ENCODE measurements around the gene SDHB.
"Not testable (repeated sequence)": the region's sequence is repeated elsewhere in the genome, so short reads cannot be mapped to it uniquely, and the experiment has no call there.

The SDHB gene

DNA sequence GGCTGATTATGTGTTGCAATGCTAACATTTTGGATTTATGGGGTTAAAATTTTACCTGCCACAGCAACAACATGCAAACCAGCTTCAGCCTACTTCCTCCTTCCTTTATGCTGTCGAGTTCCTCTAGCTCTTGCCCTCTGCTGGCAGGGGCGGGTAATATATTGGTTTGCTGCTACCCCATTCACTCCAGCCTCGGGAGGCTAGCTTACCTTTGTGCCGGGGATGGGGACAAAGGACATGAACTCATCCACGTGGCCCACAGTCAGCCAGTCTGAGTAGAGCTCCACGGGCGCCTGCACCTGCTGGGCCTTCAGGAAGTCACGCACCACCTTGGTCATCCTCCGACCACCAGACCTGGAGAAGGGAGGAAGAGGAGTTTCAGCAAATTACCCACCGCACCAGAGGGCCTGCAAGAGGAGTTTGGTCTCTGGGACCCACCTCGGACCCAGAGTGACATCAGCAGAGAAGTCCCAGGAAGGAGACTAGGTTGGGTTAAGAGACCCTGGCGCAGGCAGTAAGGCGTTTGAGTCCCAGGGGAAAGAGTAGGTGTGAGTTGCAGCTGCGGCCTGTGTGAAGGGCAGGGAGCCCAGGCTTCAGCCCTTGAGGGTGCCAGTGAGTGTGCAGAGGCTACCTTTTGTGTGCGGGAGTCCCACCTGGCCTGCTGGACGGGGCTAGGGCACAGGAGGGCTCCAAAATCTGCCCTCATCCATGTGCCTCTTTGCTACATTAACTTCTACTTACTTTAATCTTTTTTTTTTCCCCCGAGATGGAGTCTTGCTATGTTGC lies 21.8 kb upstream of the SDHB start:
- DNase-seq (ENCODE audit: low spot score) = no peak

- no peak for DNase-seq (ENCODE audit: low spot score)
Measured at GRCh38 chr1:17071794-17072193, 18.0 kb upstream of the SDHB start.

DNA sequence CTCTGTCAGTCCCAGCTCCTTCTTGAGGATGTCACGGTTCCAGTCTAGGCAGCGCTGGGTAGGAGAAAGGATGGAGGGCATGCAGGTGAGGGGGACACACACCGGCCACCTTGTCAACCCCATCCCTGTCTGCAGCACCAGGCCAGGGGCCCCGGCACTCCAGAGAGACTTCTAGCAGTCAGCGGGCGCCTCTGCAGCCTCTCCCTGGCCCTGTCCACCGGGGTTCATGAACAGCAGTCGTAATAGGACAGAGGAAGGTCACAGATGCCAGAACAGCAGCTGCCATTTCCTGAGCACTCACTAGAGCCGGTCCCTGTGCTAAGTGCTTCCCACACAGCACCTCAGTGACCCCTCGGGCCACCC lies 16.3 kb upstream of the SDHB start:
- no peak for DNase-seq (ENCODE audit: low spot score)

- no peak for DNase-seq (ENCODE audit: low spot score)
Measured at GRCh38 chr1:17069452-17070162, 15.8 kb upstream of the SDHB start.

DNA sequence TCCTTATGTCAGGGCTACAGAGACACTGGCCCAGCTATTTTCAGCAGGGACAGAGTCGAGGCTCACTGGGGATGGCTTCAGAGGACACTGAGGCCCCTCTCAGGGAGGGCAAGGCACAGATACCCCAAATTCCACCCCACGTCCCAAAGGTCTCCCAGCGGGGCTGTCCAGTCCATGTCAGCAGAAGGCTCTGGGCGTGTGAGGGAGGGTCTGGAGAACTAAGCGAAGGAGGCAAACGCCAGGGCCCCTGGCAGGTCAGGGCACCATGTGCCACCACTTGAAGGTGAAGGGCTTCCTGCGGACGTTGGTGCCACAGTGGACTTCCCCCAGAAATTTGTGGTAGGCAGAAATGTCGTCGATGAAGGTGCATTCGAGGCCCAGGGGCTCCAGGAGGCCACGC lies 15.0 kb upstream of the SDHB start:
- no peak for DNase-seq (ENCODE audit: low spot score)

- DNase-seq (ENCODE audit: low spot score) = no peak
Measured at GRCh38 chr1:17067465-17068240, 13.8 kb upstream of the SDHB start.

DNA sequence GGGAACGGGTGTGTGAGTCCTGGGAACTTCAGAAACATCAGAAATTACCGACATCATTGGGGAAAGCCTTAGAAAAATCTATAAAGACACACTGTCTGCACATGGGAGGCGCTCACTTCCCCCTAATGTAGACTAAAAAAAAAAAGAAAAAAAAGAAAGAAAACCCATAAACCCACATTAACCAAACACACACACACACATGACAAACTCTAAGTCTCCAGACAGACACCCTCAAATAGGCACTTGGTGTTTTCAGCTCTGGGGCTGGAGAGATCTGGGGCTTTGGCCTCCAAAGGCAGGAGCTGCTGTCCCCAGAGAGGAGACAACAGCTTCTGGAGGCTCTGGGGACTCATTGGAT lies 13.2 kb upstream of the SDHB start:
- DNase-seq (ENCODE audit: low spot score) = no peak

GRCh38 chr1:17066361-17067068 lies 12.7 kb upstream of the SDHB start:
- DNase-seq (ENCODE audit: low spot score) = no peak

DNA sequence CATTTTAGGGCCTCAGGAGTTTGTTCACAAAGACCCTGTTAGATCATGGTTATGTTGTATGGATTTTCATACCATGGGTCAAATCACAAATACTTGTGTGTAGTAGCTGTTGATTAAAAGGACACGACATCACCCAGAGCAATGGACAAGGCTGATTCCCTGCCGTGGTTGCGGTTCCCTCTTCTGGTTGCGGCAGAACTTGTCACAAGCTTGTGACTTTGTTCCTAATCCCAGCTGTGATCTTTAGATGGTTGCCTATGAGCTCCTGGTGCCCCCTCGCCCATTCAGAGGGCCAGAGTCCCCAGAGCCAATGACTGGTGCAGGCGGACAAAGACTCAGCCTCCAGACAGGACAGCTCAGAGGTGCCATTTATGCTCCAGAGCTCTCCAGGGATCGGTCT lies 11.8 kb upstream of the SDHB start:
- no peak for DNase-seq (ENCODE audit: low spot score)

DNA sequence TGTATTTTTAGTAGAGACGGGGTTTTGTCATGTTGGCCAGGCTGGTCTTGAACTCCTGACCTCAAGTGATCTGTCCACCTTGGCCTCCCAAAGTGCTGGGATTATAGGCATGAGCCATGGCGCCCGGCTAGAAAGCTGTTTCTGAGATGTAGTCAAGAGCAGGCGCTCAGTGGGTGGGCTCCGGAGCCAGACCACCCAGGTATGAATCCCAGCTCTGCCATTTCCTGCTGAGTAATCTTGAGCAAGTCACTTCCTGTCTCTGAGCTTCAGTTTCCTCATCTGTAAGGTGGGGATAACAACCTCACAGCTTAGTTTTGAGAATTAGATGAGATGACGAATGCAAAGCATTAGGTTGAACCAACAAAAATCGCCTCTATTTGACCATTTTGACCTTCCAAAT lies 8.9 kb upstream of the SDHB start:
- not testable (repeated sequence) for DNase-seq (ENCODE audit: low spot score)

DNA sequence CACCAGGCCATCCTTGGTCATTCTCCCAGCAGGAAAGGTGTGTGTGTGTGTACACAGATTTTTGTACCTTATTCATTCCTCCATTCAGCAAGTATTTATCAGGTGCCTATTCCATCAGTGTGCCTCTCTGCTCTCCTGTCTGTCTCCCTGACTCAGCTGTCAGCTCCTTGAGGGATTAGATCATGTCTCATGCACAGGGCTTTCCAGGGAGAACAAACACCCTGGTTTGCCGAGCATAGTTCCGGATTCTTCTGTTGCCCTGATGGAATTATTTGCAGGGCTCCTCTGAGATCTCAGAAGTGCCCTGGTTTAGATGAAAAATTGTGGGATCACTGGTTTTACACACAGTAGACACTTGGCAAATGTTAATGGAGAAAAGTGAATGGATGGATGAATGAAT lies 8.1 kb upstream of the SDHB start:
- DNase-seq (ENCODE audit: low spot score) = no peak

DNA sequence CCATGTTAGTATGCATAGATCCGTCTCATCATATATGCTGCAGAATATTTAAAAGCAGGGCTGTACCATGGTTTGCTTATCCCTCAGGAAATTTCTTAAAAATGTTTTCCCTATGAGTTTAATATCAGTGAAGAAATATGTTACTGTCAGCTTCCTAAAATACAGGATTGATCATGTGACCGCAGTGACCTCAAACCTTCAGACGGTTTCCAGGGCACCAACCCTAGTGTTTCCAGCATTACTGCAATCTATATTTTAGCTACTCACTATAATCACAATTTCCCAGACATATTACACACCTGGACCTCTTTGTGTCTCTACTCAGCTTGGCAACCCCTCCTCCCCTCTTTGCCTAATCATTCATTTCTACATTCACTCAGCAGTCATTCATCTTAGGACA lies 7.7 kb upstream of the SDHB start:
- DNase-seq (ENCODE audit: low spot score) = no peak

DNA sequence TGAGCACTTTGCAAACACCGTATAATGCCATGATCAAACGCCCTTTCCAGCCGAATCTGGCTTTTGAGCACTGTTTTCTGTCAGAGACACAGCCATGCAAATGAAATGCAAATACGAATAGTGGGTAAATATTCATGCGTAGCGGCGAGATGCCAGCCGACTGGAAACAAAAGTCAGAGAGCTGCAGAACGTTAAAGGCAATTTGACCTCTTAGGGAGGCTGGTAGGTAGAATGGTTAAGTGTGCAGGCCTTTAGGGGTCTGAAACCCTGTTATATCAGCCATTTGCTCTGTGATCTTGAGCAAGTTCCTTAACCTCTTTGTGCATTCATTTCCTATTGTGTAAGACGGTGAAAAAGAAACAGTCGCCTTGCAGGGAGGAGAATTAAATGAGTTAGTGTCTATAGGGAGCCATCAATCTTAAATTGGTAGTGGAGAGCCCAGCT lies 6.5 kb upstream of the SDHB start:
- no peak for DNase-seq (ENCODE audit: low spot score)

DNA sequence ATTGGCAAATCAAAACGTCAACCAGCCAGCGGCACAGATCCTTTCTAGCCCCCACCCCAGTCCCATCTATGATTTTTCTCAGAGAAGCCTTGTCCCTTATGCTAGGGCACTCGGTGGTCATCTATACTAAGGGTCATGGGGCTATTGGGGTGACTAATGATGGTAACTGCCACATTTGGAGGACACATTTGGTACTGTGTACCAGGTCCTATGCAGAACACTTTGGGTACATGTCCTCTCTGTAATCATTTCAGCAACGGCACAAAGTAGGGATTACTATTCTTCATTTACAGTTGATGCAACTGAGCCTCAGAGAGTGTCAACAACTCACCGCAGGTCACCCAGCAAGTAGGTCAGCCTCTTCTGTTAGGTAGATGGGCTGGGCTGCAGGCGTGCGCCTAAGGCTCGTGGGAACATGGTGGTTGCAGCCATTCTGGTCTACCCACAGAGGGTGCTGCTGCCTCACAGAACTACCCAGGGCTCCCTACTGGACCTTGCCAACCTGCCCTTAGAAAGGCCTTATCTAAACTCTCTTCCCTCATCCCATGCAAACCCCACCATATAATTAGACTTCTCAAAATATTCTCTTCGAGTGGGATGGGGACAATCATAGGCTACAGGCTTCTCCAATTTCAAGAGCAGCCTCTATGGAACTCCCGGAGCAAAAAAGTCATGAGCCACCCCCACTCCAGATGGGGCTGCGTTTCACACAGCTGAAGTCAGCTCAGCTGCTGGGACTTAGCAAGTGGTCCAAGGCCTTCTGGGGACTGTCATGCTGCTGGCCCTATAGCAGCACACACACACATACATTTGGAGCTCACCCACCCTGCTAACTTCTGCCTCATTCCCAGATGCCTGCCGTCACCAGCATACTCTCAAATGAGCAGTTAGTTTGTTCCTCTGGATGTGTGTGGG lies 5.8 kb upstream of the SDHB start:
- DNase-seq (ENCODE audit: low spot score) = no peak

GRCh38 chr1:17056551-17056950 lies 2.7 kb upstream of the SDHB start:
- DNase-seq (ENCODE audit: low spot score) = no peak

DNA sequence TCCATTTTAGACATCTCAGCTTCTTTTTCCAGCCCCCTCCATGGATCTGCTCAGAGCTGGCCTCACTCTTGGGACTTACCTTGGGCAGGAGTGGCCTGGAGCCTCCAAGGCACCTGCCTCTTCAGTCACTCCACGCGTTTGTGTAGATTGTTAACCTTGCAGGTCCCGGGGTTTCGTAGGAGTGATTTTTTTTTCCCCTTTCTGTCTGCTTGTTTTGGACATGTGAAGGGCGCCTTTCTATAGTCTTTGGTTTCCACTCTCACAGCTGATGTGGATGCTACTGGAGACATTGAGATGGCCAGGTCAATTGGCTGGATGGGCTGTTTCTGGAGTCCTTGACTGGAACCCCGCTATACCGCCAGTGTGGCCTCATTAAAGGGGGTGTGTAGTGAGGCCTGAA lies 2.0 kb upstream of the SDHB start:
- no peak for DNase-seq (ENCODE audit: low spot score)

DNA sequence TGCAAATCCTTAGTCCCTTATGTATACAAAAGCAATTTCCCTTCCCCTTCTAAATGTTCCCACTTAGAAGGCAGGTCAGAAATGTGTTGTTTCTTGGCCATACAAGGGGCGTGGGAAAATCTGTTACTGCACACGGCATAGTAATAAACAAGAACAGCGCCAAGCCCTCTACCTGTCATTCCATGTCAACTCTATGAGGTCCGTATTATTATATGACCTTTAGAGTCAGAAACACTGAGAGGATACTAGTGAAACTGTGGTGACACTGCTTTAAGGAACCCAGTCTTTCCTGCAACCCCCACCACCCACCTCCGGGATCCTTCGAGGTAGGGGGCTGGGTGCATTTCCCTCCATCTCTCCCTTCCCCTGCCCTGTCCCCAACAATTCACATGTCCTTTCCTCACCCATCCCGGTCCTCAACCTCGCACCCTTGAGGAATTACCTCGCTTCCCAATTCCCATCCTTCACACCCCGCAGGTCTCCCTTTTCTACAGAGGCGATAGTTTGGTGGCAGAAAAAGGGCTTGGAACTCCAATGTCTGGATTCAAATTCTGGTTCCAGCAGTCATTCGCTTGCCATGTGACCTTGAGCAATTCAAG lies 647 bp downstream of the SDHB start:
- DNase-seq (ENCODE audit: low spot score) = no peak

DNA sequence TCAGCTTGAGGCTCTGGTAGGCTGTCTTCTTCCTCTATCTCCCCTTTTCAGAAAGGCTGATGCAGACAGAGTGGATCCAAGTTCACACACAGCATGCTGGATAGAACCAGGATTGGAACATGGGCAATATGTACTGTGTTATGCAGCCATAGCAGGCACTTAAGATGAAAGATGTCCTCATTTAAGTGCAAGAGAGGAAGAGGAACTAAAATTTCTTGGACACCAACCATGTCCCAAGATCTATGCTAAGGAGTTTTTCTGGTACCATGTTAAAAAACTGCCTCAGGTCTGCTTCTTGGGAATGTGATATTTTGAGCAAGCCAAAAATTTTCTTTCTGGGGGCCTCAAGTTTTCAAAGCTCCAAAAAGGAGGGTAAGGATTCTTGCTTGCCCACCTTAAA lies 1.2 kb downstream of the SDHB start:
- no peak for DNase-seq (ENCODE audit: low spot score)

DNA sequence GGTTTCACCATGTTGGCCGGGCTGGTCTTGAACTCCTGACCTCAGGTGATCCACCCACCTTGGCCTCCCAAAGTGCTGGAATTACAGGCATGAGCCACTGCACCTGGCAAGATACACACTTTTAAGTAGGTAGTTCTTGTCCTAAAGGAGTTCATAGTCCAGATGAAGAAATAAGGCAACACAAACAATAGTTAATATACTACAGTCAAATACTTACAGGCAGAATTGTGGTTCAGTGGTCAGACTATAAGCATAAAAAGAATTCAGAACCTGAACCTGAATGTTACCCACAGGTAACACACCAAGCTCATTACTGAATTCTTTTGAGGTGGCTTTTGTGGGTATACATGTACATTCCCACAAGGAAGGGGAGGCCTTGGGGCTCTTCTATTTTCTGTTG lies 1.8 kb downstream of the SDHB start:
- DNase-seq (ENCODE audit: low spot score) = no peak

- no peak for DNase-seq (ENCODE audit: low spot score)
Measured at GRCh38 chr1:17047924-17048323, 5.9 kb downstream of the SDHB start.

GRCh38 chr1:17046334-17046657 lies 7.5 kb downstream of the SDHB start:
- DNase-seq (ENCODE audit: low spot score) = no peak
